Glutamatergic neuron (in vitro differentiated cells): ENCODE results near the gene HELZ2. TPM values are rescaled to one million over a fixed set of nuclear protein-coding genes. Genes with fewer than 3 reads are reported as not detected.

Experiments
- DNase-seq: peaks from one replicate; pipeline ENCODE4 v3.0.0; 2022
- H3K27ac Mint-ChIP-seq: one replicate; pipeline ENCODE4 v1.8.0; 2020; ENCODE audit warnings: mild to moderate bottlenecking, mixed read lengths, inconsistent platforms; ENCODE audit not compliant: unreplicated experiment
- H3K27me3 Mint-ChIP-seq: one replicate; pipeline ENCODE4 v1.8.0; 2020; ENCODE audit warnings: mild to moderate bottlenecking, moderate library complexity, mixed read lengths, inconsistent platforms; ENCODE audit not compliant: unreplicated experiment
- H3K36me3 Mint-ChIP-seq: one replicate; pipeline ENCODE4 v1.8.0; 2020; ENCODE audit warnings: mild to moderate bottlenecking, mixed read lengths, inconsistent platforms; ENCODE audit not compliant: unreplicated experiment
- H3K4me1 Mint-ChIP-seq: one replicate; pipeline ENCODE4 v1.8.0; 2020; ENCODE audit warnings: mild to moderate bottlenecking, low read depth, mixed read lengths, inconsistent platforms; ENCODE audit not compliant: unreplicated experiment
- H3K4me3 Mint-ChIP-seq: one replicate; pipeline ENCODE4 v1.8.0; 2020; ENCODE audit warnings: mild to moderate bottlenecking, mixed read lengths, inconsistent platforms; ENCODE audit not compliant: unreplicated experiment
- H3K9me3 Mint-ChIP-seq: one replicate; pipeline ENCODE4 v1.8.0; 2020; ENCODE audit warnings: mild to moderate bottlenecking, moderate library complexity, mixed read lengths, inconsistent platforms; ENCODE audit not compliant: unreplicated experiment
- CTCF ChIP-seq: fragments of 200-600 bp; sonication (generic); IDR thresholded peaks from one replicate; pipeline ENCODE4 v1.5.0; 2021; ENCODE audit not compliant: partially characterized antibody, unreplicated experiment
- total RNA-seq: library from RNA; stranded (reverse); fragmentation: NEBNext Ultra II Directional; extraction: Animal tissue kit (Norgen Biotek cat#: 25700); gene quantifications from one replicate; pipeline ENCODE4 v1.2.1, GENCODE V29; 2021; ENCODE audit not compliant: unreplicated experiment

HELZ2 gene
- total RNA-seq, 1 donor from 2014 or later, result 87.7 TPM

GRCh38 chr20:63580796-63581461 lies 6.9 kb upstream of the HELZ2 start:
- peaks cover under 1% of the 10 kb centered on the region for H3K27me3 Mint-ChIP-seq
- H3K4me3 Mint-ChIP-seq, result no peak overlapping the region
- TF ChIP-seq CTCF, result no peak
- peaks cover 3% of the 10 kb centered on the region for H3K4me1 Mint-ChIP-seq
- DNase-seq, result peak; percentile 51
- H3K27ac Mint-ChIP-seq, result no peak overlapping the region
- H3K36me3 Mint-ChIP-seq, result no peaks in the 10 kb centered on the region
- H3K9me3 Mint-ChIP-seq, result peaks cover 6% of the 10 kb centered on the region

DNA sequence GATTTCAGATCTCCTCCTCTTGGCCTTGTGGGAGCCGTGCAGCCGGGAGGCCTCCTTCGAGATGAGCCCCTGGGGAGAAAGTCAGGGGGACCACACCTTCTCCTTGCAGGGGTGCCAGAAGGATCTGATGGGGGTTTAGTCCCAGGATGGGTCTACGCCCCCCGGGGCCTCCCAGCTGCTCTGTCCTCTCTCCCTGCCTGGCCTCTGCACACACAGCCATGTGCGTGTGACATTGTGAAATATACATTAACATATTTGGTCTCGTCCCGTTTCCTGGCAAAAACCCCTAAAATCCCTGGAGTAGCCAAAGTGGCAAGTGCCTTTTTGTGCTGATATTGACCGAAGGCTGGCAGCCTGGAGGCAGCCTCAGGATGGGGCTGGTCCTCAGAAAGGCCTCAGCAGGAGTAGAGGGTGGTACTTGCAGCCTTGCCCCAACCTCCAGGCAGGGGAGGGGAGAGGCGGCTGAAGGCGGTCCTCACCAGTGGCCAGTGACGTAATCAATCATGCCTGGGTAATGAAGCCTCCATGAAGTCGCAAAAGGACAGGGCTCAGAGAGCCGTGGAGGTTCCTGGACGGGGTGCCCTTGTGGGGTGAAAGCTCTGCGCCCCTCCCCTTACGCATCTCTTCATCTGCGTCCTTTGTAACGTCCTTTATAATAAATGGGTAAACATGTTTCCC lies 5.1 kb upstream of the HELZ2 start:
- Mint-ChIP-seq H3K27ac (no peak overlapping the region), H3K4me3 (peak overlapping the region; percentile 49), H3K4me1 (peaks cover 5% of the 10 kb centered on the region), H3K27me3 (no peaks in the 10 kb centered on the region), H3K9me3 (peaks cover 6% of the 10 kb centered on the region), H3K36me3 (no peaks in the 10 kb centered on the region)
- TF ChIP-seq CTCF, result no peak
- DNase-seq, result no peak

- H3K36me3 Mint-ChIP-seq, result no peaks in the 10 kb centered on the region
- H3K27me3 Mint-ChIP-seq, result no peaks in the 10 kb centered on the region
- H3K4me1 Mint-ChIP-seq, result peaks cover 5% of the 10 kb centered on the region
- DNase-seq, result no peak
- no peak overlapping the region for H3K27ac Mint-ChIP-seq
- peaks cover 6% of the 10 kb centered on the region for H3K9me3 Mint-ChIP-seq
- H3K4me3 Mint-ChIP-seq, result no peak overlapping the region
- TF ChIP-seq CTCF, result no peak
Observed at GRCh38 chr20:63578224-63579016, 4.4 kb upstream of the HELZ2 start.

DNA sequence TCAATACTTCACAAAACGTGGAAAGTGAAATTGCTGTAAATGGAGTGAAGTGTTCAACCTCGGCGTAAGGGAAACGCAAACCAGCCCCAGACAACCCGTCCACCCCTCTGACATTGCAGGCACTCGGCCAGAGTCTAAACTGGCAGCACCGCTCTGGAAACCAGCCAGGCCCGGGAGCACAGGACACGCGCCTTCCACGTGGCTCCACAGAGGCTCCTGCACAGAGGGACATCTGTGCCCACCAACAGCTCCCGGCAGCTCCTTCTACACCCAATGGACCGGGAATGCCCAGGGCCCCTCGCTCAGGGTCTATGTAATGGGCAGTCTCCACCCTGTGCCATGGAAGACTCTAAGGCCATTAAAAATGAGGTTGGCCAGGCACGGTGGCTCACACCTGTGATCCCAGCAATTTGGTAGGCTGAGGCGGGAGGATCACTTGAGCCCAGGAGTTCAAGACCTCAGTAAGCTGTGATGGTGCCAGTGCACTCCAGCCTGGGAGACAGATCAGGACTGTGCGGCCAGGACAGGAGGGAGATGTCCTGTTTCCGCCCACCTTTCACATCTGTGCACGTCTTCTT lies 3.4 kb upstream of the HELZ2 start:
- H3K36me3 Mint-ChIP-seq, result no peaks in the 10 kb centered on the region
- H3K27me3 Mint-ChIP-seq, result no peaks in the 10 kb centered on the region
- peaks cover 6% of the 10 kb centered on the region for H3K9me3 Mint-ChIP-seq
- H3K4me3 Mint-ChIP-seq, result no peak overlapping the region
- DNase-seq, result no peak
- H3K4me1 Mint-ChIP-seq, result peaks cover 5% of the 10 kb centered on the region
- no peak for TF ChIP-seq CTCF
- H3K27ac Mint-ChIP-seq, result no peak overlapping the region
